Progenitor cell of endocrine pancreas (in vitro differentiated cells): Measurements from ENCODE around the gene KAT2B. TPM values are rescaled to one million over a fixed set of nuclear protein-coding genes. Genes with fewer than 3 reads are reported as not detected.
"Not testable (repeated sequence)": the region's sequence is repeated elsewhere in the genome, so short reads cannot be mapped to it uniquely, and the experiment has no call there.

Experiments used
- DNase-seq: peaks from one replicate; pipeline ENCODE4 v3.0.0; 2021; ENCODE audit warnings: low spot score; ENCODE audit not compliant: unreplicated experiment
- H3K27ac Mint-ChIP-seq: 2 replicates; pipeline ENCODE4 v1.8.0; 2021; ENCODE audit warnings: mild to moderate bottlenecking, moderate library complexity, mixed read lengths
- H3K27me3 Mint-ChIP-seq: 2 replicates; pipeline ENCODE4 v1.8.0; 2021; ENCODE audit warnings: mixed read lengths
- H3K36me3 Mint-ChIP-seq: 2 replicates; pipeline ENCODE4 v1.8.0; 2022; ENCODE audit warnings: mixed read lengths; ENCODE audit not compliant: insufficient read depth
- H3K4me1 Mint-ChIP-seq: 2 replicates; pipeline ENCODE4 v1.8.0; 2021; ENCODE audit warnings: low read depth, mixed read lengths
- H3K4me3 Mint-ChIP-seq: 2 replicates; pipeline ENCODE4 v1.8.0; 2021; ENCODE audit warnings: low read depth, mild to moderate bottlenecking, moderate library complexity, mixed read lengths
- H3K9me3 Mint-ChIP-seq: 2 replicates; pipeline ENCODE4 v1.8.0; 2021; ENCODE audit warnings: low read depth, mixed read lengths
- CTCF ChIP-seq: fragments of 200-600 bp; sonication (generic); IDR thresholded peaks from one replicate; pipeline ENCODE4 v1.5.0; 2021; ENCODE audit warnings: antibody characterized with exemption, mild to moderate bottlenecking; ENCODE audit not compliant: unreplicated experiment
- total RNA-seq: library from RNA; stranded (reverse); gene quantifications from 2 replicates; pipeline ENCODE4 v1.2.1, GENCODE V29; 2021

Gene KAT2B
- total RNA-seq, 1 donor from 2014 or later, result 17.1 TPM

- H3K27me3 Mint-ChIP-seq, result no peaks in the 10 kb centered on the region
- peaks cover 13% of the 10 kb centered on the region for H3K4me1 Mint-ChIP-seq
- H3K27ac Mint-ChIP-seq, result peak overlapping the region; percentile 63
- no peaks in the 10 kb centered on the region for H3K9me3 Mint-ChIP-seq
- H3K36me3 Mint-ChIP-seq, result no peaks in the 10 kb centered on the region
- no peak for TF ChIP-seq CTCF
- no peak overlapping the region for H3K4me3 Mint-ChIP-seq
- DNase-seq, result no peak
These were observed 16.4 kb upstream of the KAT2B start for GRCh38 chr3:20023623-20024405.

GRCh38 chr3:20027136-20027535 is 13.1 kb upstream of the KAT2B start:
- H3K27me3 Mint-ChIP-seq, result no peaks in the 10 kb centered on the region
- no peak overlapping the region for H3K27ac Mint-ChIP-seq
- TF ChIP-seq CTCF, result no peak
- peaks cover 13% of the 10 kb centered on the region for H3K4me1 Mint-ChIP-seq
- no peaks in the 10 kb centered on the region for H3K9me3 Mint-ChIP-seq
- no peaks in the 10 kb centered on the region for H3K36me3 Mint-ChIP-seq
- H3K4me3 Mint-ChIP-seq, result no peak overlapping the region
- DNase-seq, result no peak

- Mint-ChIP-seq H3K27me3 (no peaks in the 10 kb centered on the region), H3K4me1 (peaks cover 5% of the 10 kb centered on the region), H3K27ac (no peak overlapping the region), H3K36me3 (no peaks in the 10 kb centered on the region), H3K4me3 (no peak overlapping the region), H3K9me3 (no peaks in the 10 kb centered on the region)
- DNase-seq, result no peak
- TF ChIP-seq CTCF, result no peak
These were observed 11.3 kb upstream of the KAT2B start for GRCh38 chr3:20028905-20029331.

DNA sequence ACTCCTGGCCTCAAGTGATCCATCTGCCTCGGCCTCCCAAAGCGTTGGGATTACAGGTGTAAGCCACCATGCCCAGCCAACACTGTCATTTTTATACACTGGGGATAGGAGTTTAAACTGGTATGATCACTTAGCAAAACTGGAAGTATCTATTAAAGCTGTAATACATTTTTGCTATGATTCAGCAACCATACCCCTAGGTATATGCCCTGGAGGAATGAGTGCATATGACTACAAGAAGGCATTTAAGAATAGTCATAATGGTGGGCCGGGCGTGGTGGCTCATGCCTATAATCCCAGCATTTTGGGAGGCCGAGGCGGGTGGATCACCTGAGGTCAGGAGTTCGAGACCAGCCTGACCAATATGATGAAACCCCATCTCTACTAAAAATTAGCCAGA is 8.3 kb upstream of the KAT2B start:
- not testable (repeated sequence) for H3K4me3 Mint-ChIP-seq, H3K4me1 Mint-ChIP-seq, H3K36me3 Mint-ChIP-seq, H3K9me3 Mint-ChIP-seq, H3K27ac Mint-ChIP-seq, H3K27me3 Mint-ChIP-seq, DNase-seq

- peaks cover 12% of the 10 kb centered on the region for H3K4me1 Mint-ChIP-seq
- TF ChIP-seq CTCF, result no peak
- H3K9me3 Mint-ChIP-seq, result no peaks in the 10 kb centered on the region
- no peaks in the 10 kb centered on the region for H3K36me3 Mint-ChIP-seq
- H3K27ac Mint-ChIP-seq, result no peak overlapping the region
- H3K4me3 Mint-ChIP-seq, result no peak overlapping the region
- DNase-seq, result no peak
- no peaks in the 10 kb centered on the region for H3K27me3 Mint-ChIP-seq
These were observed 5.2 kb upstream of the KAT2B start for GRCh38 chr3:20035019-20035418.
